Measurements from ENCODE around the gene RAB40C. TPM values are rescaled to one million over a fixed set of nuclear protein-coding genes. Genes with fewer than 3 reads are reported as not detected.

Gene RAB40C
- total RNA-seq, 1 experiment from 2014 or later = 17.7 TPM

DNA sequence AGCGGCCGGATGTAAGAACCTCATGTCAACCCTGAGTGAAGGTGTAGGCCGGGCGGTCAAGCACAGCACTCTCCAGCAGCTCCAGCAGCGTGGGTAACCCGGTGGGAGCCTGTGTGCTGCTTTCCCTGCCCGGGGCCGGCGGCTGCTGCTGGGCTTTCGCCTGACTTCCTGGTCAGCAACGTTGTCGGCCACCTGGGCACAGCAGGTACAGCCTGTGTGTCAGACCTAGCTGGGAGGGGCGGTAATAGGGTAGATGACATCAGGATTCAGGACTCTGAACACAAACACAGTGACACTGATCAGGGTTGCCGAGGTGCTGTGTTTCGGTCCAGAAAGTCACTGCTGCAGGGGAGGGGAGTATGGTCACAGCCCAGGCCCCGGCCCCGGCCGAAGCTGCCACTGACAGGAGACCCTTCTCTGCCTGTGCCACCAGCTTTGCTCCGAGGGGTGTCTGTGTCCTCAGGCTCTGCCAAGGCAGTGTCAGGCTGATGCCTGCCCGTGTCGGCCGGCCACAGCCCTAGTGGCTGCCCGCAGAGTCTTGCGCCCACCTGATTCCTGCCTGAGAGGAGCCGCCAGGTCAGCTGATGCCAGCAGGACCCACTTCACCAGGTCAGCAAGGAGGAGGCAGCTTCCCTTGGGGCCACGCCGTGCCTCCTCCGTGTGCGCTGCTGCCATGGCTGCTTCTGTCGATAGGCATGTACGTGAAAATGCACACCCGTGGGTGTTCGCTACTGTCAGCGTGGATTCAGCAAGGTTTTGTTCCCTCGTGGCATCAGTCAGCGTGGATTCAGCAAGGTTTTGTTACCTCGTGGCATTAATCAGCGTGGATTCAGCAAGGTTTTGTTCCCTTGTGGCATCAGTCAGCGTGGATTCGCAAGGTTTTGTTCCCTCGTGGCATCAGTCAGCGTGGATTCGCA lies 9.2 kb downstream of the RAB40C start:
- CTCF ChIA-PET = no interaction called here
- H3K36me3 Mint-ChIP-seq (ENCODE audit: insufficient read depth, unreplicated experiment) = peaks cover 48% of the 10 kb centered on the region
- H3K27ac Mint-ChIP-seq (ENCODE audit: low read depth, unreplicated experiment) = no peak overlapping the region
- no peak for DNase-seq (ENCODE audit: unreplicated experiment)
- H3K9me3 Mint-ChIP-seq (ENCODE audit: unreplicated experiment) = no peaks in the 10 kb centered on the region
- BruUV-seq (replicated peaks) = no TSS peak
- no peaks in the 10 kb centered on the region for H3K27me3 Mint-ChIP-seq (ENCODE audit: insufficient read depth, unreplicated experiment)
- H3K4me1 Mint-ChIP-seq (ENCODE audit: insufficient read depth, unreplicated experiment) = peaks cover 20% of the 10 kb centered on the region
- no peak for TF ChIP-seq CTCF (IDR thresholded peaks at IDR 0.05; ENCODE audit: unreplicated experiment)
- intact Hi-C loops (cut with micrococcal nuclease) = no loop called here
- POLR2A ChIA-PET = interaction anchor here (1.1 kb wide), 1 partner anchor 11 kb away, joined by 3 read pairs; no protein-coding TSS in a partner anchor
- no peak overlapping the region for H3K4me3 Mint-ChIP-seq (ENCODE audit: unreplicated experiment)

DNA sequence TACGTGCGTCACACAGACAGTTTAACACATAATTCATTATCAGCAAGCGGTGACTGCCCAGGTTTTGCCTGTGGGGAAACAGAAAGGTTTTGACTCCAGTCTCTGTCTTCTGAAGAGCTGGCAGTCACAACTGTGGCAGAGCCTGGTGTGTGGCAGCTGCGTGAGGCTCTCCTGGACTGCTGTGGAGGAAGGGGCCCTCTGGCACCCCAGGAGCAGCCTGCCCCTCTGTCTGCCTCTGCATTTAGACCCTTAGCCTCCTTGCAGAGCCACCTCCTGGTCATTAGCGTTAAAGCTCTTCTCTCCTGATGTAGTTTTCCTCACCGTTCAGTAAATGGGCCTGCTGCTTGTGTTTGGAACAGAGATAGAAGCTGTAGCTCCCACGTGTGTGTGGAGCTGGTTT lies 10.9 kb downstream of the RAB40C start:
- Mint-ChIP-seq H3K9me3 (ENCODE audit: unreplicated experiment) (no peaks in the 10 kb centered on the region), H3K27me3 (ENCODE audit: insufficient read depth, unreplicated experiment) (no peaks in the 10 kb centered on the region), H3K36me3 (ENCODE audit: insufficient read depth, unreplicated experiment) (peaks cover 42% of the 10 kb centered on the region), H3K4me3 (ENCODE audit: unreplicated experiment) (no peak overlapping the region), H3K4me1 (ENCODE audit: insufficient read depth, unreplicated experiment) (peaks cover 13% of the 10 kb centered on the region), H3K27ac (ENCODE audit: low read depth, unreplicated experiment) (no peak overlapping the region)
- no peak for TF ChIP-seq CTCF (IDR thresholded peaks at IDR 0.05; ENCODE audit: unreplicated experiment)
- ChIA-PET CTCF (interaction anchor here (0.6 to 1.3 kb wide), 5 partner anchors 10 to 1033 kb away, joined by 3 to 5 read pairs (median 3); partner anchors contain the start of gene METTL26), POLR2A (interaction anchor here (0.9 to 1.7 kb wide), 5 partner anchors 10 to 70 kb away, joined by 3 to 6 read pairs (median 3); no protein-coding TSS in a partner anchor)
- intact Hi-C loops (cut with micrococcal nuclease) = no loop called here
- no TSS peak for BruUV-seq (replicated peaks)
- no peak for DNase-seq (ENCODE audit: unreplicated experiment)

DNA sequence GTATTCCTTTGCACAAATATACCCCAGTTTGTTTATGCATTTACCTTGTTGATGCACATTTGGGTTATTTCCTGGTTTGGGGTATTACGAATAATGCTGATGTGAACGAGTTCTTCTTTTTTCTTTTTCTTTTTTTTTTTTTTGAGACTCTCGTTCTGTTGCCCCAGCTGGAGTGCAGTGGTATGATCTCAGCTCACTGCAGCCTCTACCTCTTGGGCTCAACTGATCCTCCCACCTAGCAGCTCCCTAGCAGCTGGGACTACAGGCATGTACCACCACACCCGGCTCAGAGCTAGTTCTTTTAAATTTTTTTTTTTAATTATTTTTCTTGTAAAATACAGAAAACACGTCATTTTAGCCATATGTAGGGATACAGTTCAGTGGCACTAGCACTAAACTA lies 14.1 kb downstream of the RAB40C start:
- BruUV-seq (replicated peaks) = no TSS peak
- TF ChIP-seq CTCF (IDR thresholded peaks at IDR 0.05; ENCODE audit: unreplicated experiment) = no peak
- peaks cover 18% of the 10 kb centered on the region for H3K36me3 Mint-ChIP-seq (ENCODE audit: insufficient read depth, unreplicated experiment)
- no peak overlapping the region for H3K4me3 Mint-ChIP-seq (ENCODE audit: unreplicated experiment)
- no peaks in the 10 kb centered on the region for H3K4me1 Mint-ChIP-seq (ENCODE audit: insufficient read depth, unreplicated experiment)
- H3K27me3 Mint-ChIP-seq (ENCODE audit: insufficient read depth, unreplicated experiment) = no peaks in the 10 kb centered on the region
- H3K9me3 Mint-ChIP-seq (ENCODE audit: unreplicated experiment) = no peaks in the 10 kb centered on the region
- POLR2A ChIA-PET = no interaction called here
- CTCF ChIA-PET = no interaction called here
- no peak for DNase-seq (ENCODE audit: unreplicated experiment)
- no peak overlapping the region for H3K27ac Mint-ChIP-seq (ENCODE audit: low read depth, unreplicated experiment)
- intact Hi-C loops (cut with micrococcal nuclease) = no loop called here

- H3K4me1 Mint-ChIP-seq (ENCODE audit: insufficient read depth, unreplicated experiment) = peaks cover 15% of the 10 kb centered on the region
- no peak overlapping the region for H3K4me3 Mint-ChIP-seq (ENCODE audit: unreplicated experiment)
- TF ChIP-seq CTCF (IDR thresholded peaks at IDR 0.05; ENCODE audit: unreplicated experiment) = no peak
- no peak overlapping the region for H3K27ac Mint-ChIP-seq (ENCODE audit: low read depth, unreplicated experiment)
- no peaks in the 10 kb centered on the region for H3K27me3 Mint-ChIP-seq (ENCODE audit: insufficient read depth, unreplicated experiment)
- no peak for DNase-seq (ENCODE audit: unreplicated experiment)
- ChIA-PET POLR2A (interaction anchor here (1.9 kb wide), 1 partner anchor 15 kb away, joined by 4 read pairs; no protein-coding TSS in a partner anchor), CTCF (interaction anchor here (0.5 kb wide), 1 partner anchor 35 kb away, joined by 3 read pairs; no protein-coding TSS in a partner anchor)
- BruUV-seq (replicated peaks) = no TSS peak
- no peaks in the 10 kb centered on the region for H3K9me3 Mint-ChIP-seq (ENCODE audit: unreplicated experiment)
- intact Hi-C loops (cut with micrococcal nuclease) = no loop called here
- H3K36me3 Mint-ChIP-seq (ENCODE audit: insufficient read depth, unreplicated experiment) = peaks cover 17% of the 10 kb centered on the region
Measured at GRCh38 chr16:606656-607307, 16.9 kb downstream of the RAB40C start.

Measured in MCF 10A (cell line).